GM19372 (cell line): Measurements from ENCODE around the gene THADA.

Experiments used
- ATAC-seq: cut with Tn5 transposase; IDR thresholded peaks from one replicate; pipeline ENCODE4 v1.9.1; 2021; ENCODE audit warnings: mild to moderate bottlenecking, low read depth, moderate library complexity; ENCODE audit not compliant: unreplicated experiment

Gene THADA

DNA sequence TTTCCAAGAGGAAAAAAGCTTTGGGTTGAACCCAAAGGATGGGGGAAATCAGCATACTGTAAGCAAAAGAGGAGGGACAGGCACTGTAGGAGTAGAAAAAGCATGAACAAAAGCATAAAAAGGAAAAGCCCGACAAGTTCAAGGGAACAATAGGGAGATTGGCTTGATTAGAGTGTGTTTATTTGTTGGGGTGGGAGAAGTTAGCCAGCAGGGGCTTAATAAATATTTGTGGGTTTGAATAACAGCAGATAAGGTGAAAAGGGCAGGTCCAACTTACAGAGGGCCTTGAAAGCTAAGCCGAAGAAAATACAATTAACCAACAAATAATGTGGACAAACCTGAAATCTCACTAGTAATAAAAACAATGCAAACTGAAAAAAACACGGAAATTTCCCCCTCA is 126.7 kb downstream of the THADA start:
- no peak for ATAC-seq

DNA sequence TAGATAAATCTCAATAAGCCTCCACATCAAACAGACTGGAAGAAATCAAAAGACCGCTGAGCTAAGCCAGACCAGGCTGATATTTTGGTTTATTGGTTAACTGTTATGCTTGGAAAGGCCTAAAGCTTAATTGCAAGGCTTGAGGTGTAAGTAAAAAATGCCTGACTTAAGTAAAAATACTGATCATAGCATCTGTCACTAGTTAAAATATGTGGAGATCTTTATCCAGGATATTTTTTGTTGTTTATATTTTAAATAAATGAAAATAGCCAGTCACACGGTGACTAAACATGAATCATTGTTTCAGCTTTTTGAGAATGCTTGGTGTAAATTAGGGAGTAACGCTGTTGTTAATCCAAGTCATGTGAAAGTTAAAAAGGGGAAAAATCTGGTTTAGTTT is 127.9 kb downstream of the THADA start:
- ATAC-seq: no peak

DNA sequence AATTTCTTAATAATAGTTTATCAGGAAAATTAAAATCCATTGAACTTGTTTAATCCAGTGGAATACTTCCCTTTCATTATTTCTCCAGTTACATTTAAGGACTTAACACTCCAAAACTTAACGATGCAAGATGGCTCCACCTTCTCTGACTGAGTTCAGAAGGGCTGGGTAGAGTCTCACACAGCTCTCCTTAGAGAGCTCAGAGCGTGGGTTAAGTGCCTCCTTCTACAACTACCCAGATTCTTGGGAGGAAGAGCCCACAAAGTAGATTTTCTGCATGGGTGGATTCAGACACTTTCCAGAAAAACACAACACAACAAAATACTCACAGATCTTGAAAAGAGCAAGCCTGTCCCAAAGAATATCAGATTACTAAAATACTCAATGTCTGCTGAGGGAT is 130.6 kb downstream of the THADA start:
- no peak for ATAC-seq

GRCh38 chr2:43464590-43464989 is 131.2 kb downstream of the THADA start:
- ATAC-seq: no peak

DNA sequence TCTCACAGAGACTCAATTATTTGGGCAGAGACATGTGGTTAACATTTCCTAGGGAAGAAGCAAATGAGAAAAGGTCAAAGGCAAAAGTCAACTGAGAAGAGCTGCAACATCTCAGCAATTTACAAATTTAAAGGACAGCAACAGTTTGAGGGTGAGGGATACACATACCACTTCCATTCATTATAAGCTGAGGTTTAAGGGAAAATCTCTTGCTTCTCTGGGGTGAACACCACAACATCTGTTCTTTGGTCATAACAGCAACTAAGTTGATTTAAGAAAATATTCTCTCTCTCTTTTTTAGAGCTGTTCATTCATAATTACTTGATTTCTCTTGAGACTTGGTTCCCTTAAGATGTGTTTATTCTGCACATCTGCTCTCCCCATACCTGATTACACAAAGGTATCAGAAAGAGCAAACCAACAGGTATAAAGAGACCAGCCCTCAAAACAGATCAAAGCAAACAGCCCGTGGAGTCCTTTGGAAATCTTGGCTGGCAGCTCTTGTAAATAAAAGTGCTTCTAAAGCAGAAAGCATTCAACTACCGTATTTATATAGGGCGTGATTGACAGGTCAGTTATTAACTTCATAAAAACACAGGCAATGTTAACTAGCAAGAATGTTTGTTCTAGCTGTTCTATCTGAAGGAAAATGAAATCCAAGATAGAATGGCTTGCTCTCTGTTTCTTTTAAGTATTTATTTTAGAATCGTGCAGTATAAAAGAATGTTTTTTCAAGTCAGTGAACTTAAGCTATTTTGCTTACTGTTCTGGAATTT is 132.8 kb downstream of the THADA start:
- ATAC-seq: no peak

- ATAC-seq: peak; percentile 83
These were observed 134.3 kb downstream of the THADA start for GRCh38 chr2:43461453-43462073.

- no peak for ATAC-seq
These were observed 135.1 kb downstream of the THADA start for GRCh38 chr2:43460611-43461365.

DNA sequence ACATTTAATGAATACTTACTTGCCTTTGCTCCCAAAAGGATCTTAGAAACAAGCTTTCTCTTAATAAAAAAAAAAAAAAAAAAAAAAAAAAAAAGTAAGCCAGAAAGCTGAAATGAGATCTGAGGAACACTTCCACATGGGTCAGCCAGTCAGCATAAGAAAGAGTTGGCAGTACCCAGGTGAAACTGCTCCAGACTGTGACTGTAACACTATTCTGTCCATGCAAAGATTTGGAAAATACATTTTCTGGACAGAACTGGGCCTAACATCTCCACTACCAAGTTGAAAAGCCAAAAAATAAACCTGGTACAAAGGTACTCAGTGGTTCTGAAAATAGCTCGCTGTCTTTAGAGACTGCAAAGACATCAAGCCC is 135.7 kb downstream of the THADA start:
- no peak for ATAC-seq

- ATAC-seq: no peak
These were observed 136.2 kb downstream of the THADA start for GRCh38 chr2:43459446-43460173.

- ATAC-seq: no peak
These were observed 137.7 kb downstream of the THADA start for GRCh38 chr2:43458014-43458628.

GRCh38 chr2:43455731-43456642 is 139.9 kb downstream of the THADA start:
- no peak for ATAC-seq

DNA sequence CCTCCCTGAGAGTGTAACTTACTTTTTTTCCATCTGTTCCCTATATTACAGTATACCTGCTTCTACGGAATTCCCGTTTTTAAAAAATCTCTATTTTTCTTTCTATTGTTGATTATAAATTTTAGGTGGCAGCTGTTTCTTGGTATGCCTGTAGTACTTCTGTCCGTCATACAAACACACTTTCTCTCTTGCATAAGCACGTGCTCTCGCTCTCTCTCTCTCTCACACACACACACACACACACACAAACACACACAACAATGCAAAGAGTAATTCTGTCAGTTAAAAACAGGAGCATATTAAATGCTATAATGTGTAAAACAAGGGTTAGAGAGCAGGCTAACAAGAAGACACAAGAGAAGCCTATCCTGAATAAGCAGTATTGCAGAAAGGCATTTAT is 140.5 kb downstream of the THADA start:
- ATAC-seq: no peak

- no peak for ATAC-seq
These were observed 141.0 kb downstream of the THADA start for GRCh38 chr2:43454791-43455190.

GRCh38 chr2:43453179-43454170 is 142.4 kb downstream of the THADA start:
- no peak for ATAC-seq

GRCh38 chr2:43452318-43452731 is 143.5 kb downstream of the THADA start:
- no peak for ATAC-seq

- no peak for ATAC-seq
These were observed 145.2 kb downstream of the THADA start for GRCh38 chr2:43450617-43451016.

GRCh38 chr2:43448822-43449110 is 147.1 kb downstream of the THADA start:
- no peak for ATAC-seq

GRCh38 chr2:43448011-43448821 is 147.6 kb downstream of the THADA start:
- no peak for ATAC-seq
